IMR-90 (cell line): ENCODE measurements around the gene SPON1. TPM values are rescaled to one million over a fixed set of nuclear protein-coding genes. Genes with fewer than 3 reads are reported as not detected.

ENCODE experiments used
- ATAC-seq: fragments of 200-7000 bp; cut with Tn5 transposase; 2 replicates; pipeline ENCODE4 v1.9.1; 2020; ENCODE audit warnings: low read depth, mild to moderate bottlenecking, moderate library complexity
- BruUV-seq: library from RNA; stranded (reverse); fragments of 400-500 nt; replicated peaks from 2 replicates; lab custom pipeline; 2021; lab: Mats Ljungman, UMichigan
- CTCF ChIA-PET: fragments of 300-600 bp; formaldehyde crosslinking; extraction: SDS; loops from one replicate; lab custom pipeline; 2021; ENCODE audit warnings: antibody characterized with exemption; lab: Yijun Ruan, JAX
- POLR2A ChIA-PET: fragments of 300-600 bp; sonication (Branson Sonifier 250); formaldehyde crosslinking; loops from one replicate; lab custom pipeline; 2022; ENCODE audit warnings: antibody characterized with exemption; ENCODE audit not compliant: unreplicated experiment; lab: Charles Lee
- DNase-seq: peaks from one replicate; pipeline ENCODE4 v3.0.0; 2013
- H2AFZ ChIP-seq: replicated peaks from 2 replicates; pipeline ENCODE3; 2013; ENCODE audit warnings: low read length, mild to moderate bottlenecking; ENCODE audit not compliant: poor library complexity
- H2AK5ac ChIP-seq: 2 replicates; pipeline ENCODE4 v1.6.1; 2013; ENCODE audit warnings: low read depth, low read length, inconsistent platforms
- H2AK9ac ChIP-seq: replicated peaks from 2 replicates; pipeline ENCODE3; 2013; ENCODE audit warnings: mild to moderate bottlenecking, low read depth, low read length, moderate library complexity; ENCODE audit not compliant: poor library complexity
- H2BK120ac ChIP-seq: 2 replicates; pipeline ENCODE4 v1.6.1; 2013; ENCODE audit warnings: low read depth, low read length, inconsistent platforms
- H2BK15ac ChIP-seq: 3 replicates; pipeline ENCODE4 v1.6.1; 2013; ENCODE audit warnings: low read depth, low read length, inconsistent platforms
- H2BK20ac ChIP-seq: 2 replicates; pipeline ENCODE4 v1.6.1; 2013; ENCODE audit warnings: low read depth, mild to moderate bottlenecking, inconsistent platforms, low read length, moderate library complexity
- H2BK5ac ChIP-seq: 2 replicates; pipeline ENCODE4 v1.6.1; 2013; ENCODE audit warnings: mild to moderate bottlenecking, low read depth, low read length, inconsistent platforms; ENCODE audit not compliant: poor library complexity, severe bottlenecking
- H3K14ac ChIP-seq: replicated peaks from 2 replicates; pipeline ENCODE4 v1.6.1; 2013; ENCODE audit warnings: low read depth, low read length, inconsistent platforms
- H3K18ac ChIP-seq: 2 replicates; pipeline ENCODE4 v1.6.1; 2013; ENCODE audit warnings: low read depth, low read length, control low read depth
- H3K23ac ChIP-seq: 2 replicates; pipeline ENCODE4 v1.6.1; 2013; ENCODE audit warnings: low read depth, low read length, inconsistent platforms
- H3K27ac ChIP-seq: 2 replicates; pipeline ENCODE4 v1.5.1; 2013; ENCODE audit warnings: mild to moderate bottlenecking, control low read depth, low read length; ENCODE audit not compliant: insufficient read depth
- H3K27me3 ChIP-seq: 2 replicates; pipeline ENCODE4 v1.6.1; 2013; ENCODE audit warnings: low read length; ENCODE audit not compliant: control insufficient read depth, insufficient read depth
- H3K36me3 ChIP-seq: 2 replicates; pipeline ENCODE4 v1.6.1; 2013; ENCODE audit warnings: low read length, mixed read lengths; ENCODE audit not compliant: control insufficient read depth, insufficient read depth
- H3K4ac ChIP-seq: 2 replicates; pipeline ENCODE4 v1.6.1; 2013; ENCODE audit warnings: low read depth, low read length, inconsistent platforms
- H3K4me1 ChIP-seq: 2 replicates; pipeline ENCODE4 v1.6.1; 2013; ENCODE audit warnings: low read length, mixed read lengths; ENCODE audit not compliant: control insufficient read depth, insufficient read depth
- H3K4me2 ChIP-seq: 2 replicates; pipeline ENCODE4 v1.6.1; 2013; ENCODE audit warnings: low read depth, mild to moderate bottlenecking, control low read depth, low read length, moderate library complexity
- H3K4me3 ChIP-seq: 2 replicates; pipeline ENCODE4 v1.5.1; 2013; ENCODE audit warnings: low read depth, mild to moderate bottlenecking, control low read depth, low read length, moderate library complexity; ENCODE audit not compliant: insufficient read depth
- H3K56ac ChIP-seq: 2 replicates; pipeline ENCODE4 v1.6.1; 2013; ENCODE audit warnings: low read length, inconsistent platforms; ENCODE audit not compliant: insufficient read depth; ENCODE audit errors: extremely low read depth
- H3K79me1 ChIP-seq, 2 experiments: 2 replicates each; pipeline ENCODE4 v1.6.1; 2013; ENCODE audit warnings: low read length in 2 of 2, inconsistent platforms in 1 of 2, low read depth in 1 of 2
- H3K9ac ChIP-seq: 2 replicates; pipeline ENCODE4 v1.6.1; 2013; ENCODE audit warnings: low read depth, low read length, control low read depth
- H3K9me1 ChIP-seq: 2 replicates; pipeline ENCODE4 v1.6.1; 2013; ENCODE audit warnings: low read length, inconsistent platforms; ENCODE audit not compliant: insufficient read depth
- H3K9me3 ChIP-seq: 2 replicates; pipeline ENCODE4 v1.6.1; 2013; ENCODE audit warnings: low read length; ENCODE audit not compliant: control insufficient read depth, insufficient read depth
- H4K20me1 ChIP-seq: 2 replicates; pipeline ENCODE4 v1.6.1; 2013; ENCODE audit warnings: low read length, inconsistent platforms; ENCODE audit not compliant: insufficient read depth
- H4K5ac ChIP-seq: 2 replicates; pipeline ENCODE4 v1.6.1; 2013; ENCODE audit warnings: mild to moderate bottlenecking, low read depth, low read length, control low read depth
- H4K8ac ChIP-seq, 2 experiments: 2 replicates each; pipeline ENCODE4 v1.6.1; 2013; ENCODE audit warnings: low read depth in 2 of 2, low read length in 2 of 2, control low read depth in 1 of 2, inconsistent platforms in 1 of 2
- H4K91ac ChIP-seq: 2 replicates; pipeline ENCODE4 v1.6.1; 2013; ENCODE audit warnings: low read depth, low read length, inconsistent platforms; ENCODE audit not compliant: insufficient read depth
- CEBPB ChIP-seq: IDR thresholded peaks from 2 replicates; pipeline ENCODE4 v1.6.1; 2012; ENCODE audit warnings: low read depth, low read length, improper control_type of control experiment
- CTCF ChIP-seq: conservative IDR thresholded peaks from 2 replicates; pipeline ENCODE4 v1.5.1; 2012; ENCODE audit warnings: mild to moderate bottlenecking, low read depth, low read length, improper control_type of control experiment
- ELK1 ChIP-seq: fragments of 150-350 bp; IDR thresholded peaks from 2 replicates; pipeline ENCODE4 v1.6.1; 2016; ENCODE audit warnings: low read depth, mild to moderate bottlenecking, low read length, moderate library complexity, borderline replicate concordance
- FOS ChIP-seq: fragments of 150-350 bp; IDR thresholded peaks from 2 replicates; pipeline ENCODE4 v1.6.1; 2016; ENCODE audit warnings: low read depth, low read length
- MAFK ChIP-seq: IDR thresholded peaks from 2 replicates; pipeline ENCODE4 v1.6.1; 2012; ENCODE audit warnings: low read depth, low read length, improper control_type of control experiment
- NFE2L2 ChIP-seq: fragments of 150-350 bp; IDR thresholded peaks from 2 replicates; pipeline ENCODE4 v1.6.1; 2016; ENCODE audit warnings: low read depth, mild to moderate bottlenecking, low read length
- RAD21 ChIP-seq: IDR thresholded peaks from 2 replicates; pipeline ENCODE4 v1.6.1; 2012; ENCODE audit warnings: low read length, improper control_type of control experiment
- RFX5 ChIP-seq: IDR thresholded peaks from 2 replicates; pipeline ENCODE4 v1.8.0; 2012; ENCODE audit warnings: low read depth, mild to moderate bottlenecking, low read length, moderate library complexity
- SMC3 ChIP-seq: fragments of 150-350 bp; IDR thresholded peaks from 2 replicates; pipeline ENCODE4 v1.6.1; 2016; ENCODE audit warnings: low read depth, mild to moderate bottlenecking, antibody characterized with exemption, low read length, moderate library complexity
- WGBS, 2 experiments: methylation state at CpG; one replicate each; pipeline versions ENCODE4 v1.1.5 to v1.1.7; 2013; ENCODE audit warnings: missing lambda C conversion rate in 2 of 2; ENCODE audit not compliant: insufficient read length in 1 of 2; ENCODE audit errors: extremely low coverage in 2 of 2; 5-methylcytosine and 5-hydroxymethylcytosine counted together
- dilution Hi-C: fragments of 300-500 bp; cut with HindIII; formaldehyde crosslinking; loops from one replicate; pipeline ENCODE4 v1.14.3; 2018; ENCODE audit warnings: low sequenced_read_pairs; ENCODE audit not compliant: unreplicated experiment
- in situ Hi-C: fragments of 300-500 bp; cut with MboI; formaldehyde crosslinking; loops from 3 replicates; pipeline ENCODE4 v1.14.3; 2019; ENCODE audit warnings: low sequenced_read_pairs, inconsistent platforms, mixed read lengths
- intact Hi-C: fragments of 100-400 bp; cut with micrococcal nuclease; formaldehyde crosslinking; loops from 2 replicates; pipeline ENCODE4 v1.10.0; 2022
- polyA plus RNA-seq, 3 experiments: library from polyadenylated mRNA; depleted of rRNA; stranded (reverse); fragments of >200 nt; gene quantifications; 2 replicates each; pipeline ENCODE4 v1.2.3, GENCODE V29; 2012; ENCODE audit warnings: low replicate concordance in 1 of 3
- total RNA-seq: library from RNA; depleted of rRNA; stranded (reverse); fragments of >200 nt; gene quantifications from 2 replicates; pipeline ENCODE4 v1.2.3, GENCODE V29; 2012

The SPON1 gene
- total and polyA plus RNA-seq, 2 of the 4 experiments (the other 2 are of a cell fraction): 0.62 to 0.72 TPM

- no peaks in the 10 kb centered on the region for H3K9me1 ChIP-seq
- H3K79me1 ChIP-seq: no peaks in the 10 kb centered on the region
- POLR2A ChIA-PET: no interaction called here
- no peak overlapping the region for H4K5ac ChIP-seq
- no peak overlapping the region for H2BK5ac ChIP-seq
- no peak overlapping the region for H2AK9ac ChIP-seq
- in situ Hi-C loops: no loop called here
- H3K56ac ChIP-seq: no peak overlapping the region
- peaks cover 3% of the 10 kb centered on the region for H3K27me3 ChIP-seq
- intact Hi-C loops: no loop called here
- H2AFZ ChIP-seq: no peak overlapping the region
- TF ChIP-seq FOS (no peak), MAFK (no peak), SMC3 (no peak), CTCF (no peak), ELK1 (no peak), NFE2L2 (no peak), CEBPB (no peak), RAD21 (no peak), RFX5 (no peak)
- CTCF ChIA-PET: no interaction called here
- H3K4ac ChIP-seq: no peak overlapping the region
- H3K18ac ChIP-seq: no peak overlapping the region
- H2BK15ac ChIP-seq: no peak overlapping the region
- DNase-seq: no peak
- BruUV-seq: no TSS peak
- dilution Hi-C loops: no loop called here
- WGBS, 2 experiments: no CpG with 5 or more reads among the region's 5 CpGs
- H3K4me3 ChIP-seq: no peak overlapping the region
- no peak overlapping the region for H3K4me2 ChIP-seq
- H3K36me3 ChIP-seq: no peaks in the 10 kb centered on the region
- no peak for ATAC-seq
- no peak overlapping the region for H3K9ac ChIP-seq
- H4K20me1 ChIP-seq: no peaks in the 10 kb centered on the region
- no peaks in the 10 kb centered on the region for H3K9me3 ChIP-seq
- no peak overlapping the region for H2BK20ac ChIP-seq
- no peak overlapping the region for H4K91ac ChIP-seq
- H4K8ac ChIP-seq: no peak overlapping the region
- no peak overlapping the region for H3K14ac ChIP-seq
- no peak overlapping the region for H2BK120ac ChIP-seq
- no peak overlapping the region for H3K27ac ChIP-seq
- H3K23ac ChIP-seq: no peak overlapping the region
- no peak overlapping the region for H2AK5ac ChIP-seq
- no peaks in the 10 kb centered on the region for H3K4me1 ChIP-seq
These were observed 119.8 kb downstream of the SPON1 start for GRCh38 chr11:14082338-14082737.
